H1 (cell line): ENCODE measurements around the gene CYP11A1. TPM values are rescaled to one million over a fixed set of nuclear protein-coding genes. Genes with fewer than 3 reads are reported as not detected.
A peak's percentile ranks its signal among the peaks of the same experiment; 100 is the strongest.

ENCODE experiments used
- CTCF ChIA-PET: fragments of 300-600 bp; sonication (Branson Sonifier 250); formaldehyde crosslinking; loops from one replicate; lab custom pipeline; 2021; ENCODE audit not compliant: partially characterized antibody; lab: Charles Lee
- POLR2A ChIA-PET: fragments of 300-600 bp; sonication (Branson Sonifier 250); formaldehyde crosslinking; loops from one replicate; lab custom pipeline; 2021; ENCODE audit warnings: inconsistent platforms; ENCODE audit not compliant: partially characterized antibody; lab: Charles Lee
- DNase-seq, 2 experiments: peaks; one replicate each; pipeline versions ENCODE4 v3.0.0 to v3.0.0-alpha.2; 2010 to 2022; ENCODE audit warnings: low spot score in 2 of 2, low read depth in 1 of 2, mixed read lengths in 1 of 2
- FAIRE-seq: peaks from 2 replicates; lab custom pipeline; 2011; peaks lifted over from hg19 to GRCh38; lab: Jason Lieb, UNC
- H2AFZ ChIP-seq: 2 replicates; pipeline ENCODE4 v1.8.1; 2012; ENCODE audit warnings: low read length, inconsistent platforms
- H2AK5ac ChIP-seq: 2 replicates; pipeline ENCODE4 v1.6.1; 2013; ENCODE audit warnings: low read depth, low read length
- H2BK120ac ChIP-seq: replicated peaks from 2 replicates; pipeline ENCODE3; 2013; ENCODE audit warnings: low read depth, low read length, inconsistent platforms
- H2BK12ac ChIP-seq: 2 replicates; pipeline ENCODE4 v1.6.1; 2013; ENCODE audit warnings: low read depth, low read length
- H2BK15ac ChIP-seq: 2 replicates; pipeline ENCODE4 v1.6.1; 2013; ENCODE audit warnings: low read length
- H2BK20ac ChIP-seq: 2 replicates; pipeline ENCODE4 v1.6.1; 2013; ENCODE audit warnings: low read length
- H2BK5ac ChIP-seq: 2 replicates; pipeline ENCODE4 v1.6.1; 2013; ENCODE audit warnings: low read depth, low read length
- H3K14ac ChIP-seq: 2 replicates; pipeline ENCODE4 v1.6.1; 2013; ENCODE audit warnings: inconsistent platforms; ENCODE audit not compliant: insufficient read length
- H3K18ac ChIP-seq: 2 replicates; pipeline ENCODE4 v1.6.1; 2013; ENCODE audit warnings: low read length; ENCODE audit errors: extremely low read depth
- H3K23ac ChIP-seq: 2 replicates; pipeline ENCODE4 v1.6.1; 2013; ENCODE audit warnings: inconsistent platforms; ENCODE audit not compliant: insufficient read length
- H3K23me2 ChIP-seq: 2 replicates; pipeline ENCODE4 v1.6.1; 2013; ENCODE audit warnings: low read depth, low read length
- H3K27ac ChIP-seq: 2 replicates; pipeline ENCODE4 v1.6.1; 2011; ENCODE audit warnings: low read depth, low read length, inconsistent platforms
- H3K27me3 ChIP-seq, 4 experiments: replicated peaks in 1 of 4; 1 replicate in 1 of 4; 2 replicates in 3 of 4; pipeline versions ENCODE4 v1.6.1 to v1.8.1; 2011 to 2013; ENCODE audit warnings: low read length in 3 of 4, mild to moderate bottlenecking in 3 of 4, inconsistent platforms in 2 of 4, mixed read lengths in 2 of 4, moderate library complexity in 1 of 4; ENCODE audit not compliant: control insufficient read depth in 3 of 4, insufficient read depth in 3 of 4; ENCODE audit errors: extremely low read depth in 1 of 4
- H3K36me3 ChIP-seq, 4 experiments: 2 replicates each; pipeline versions ENCODE4 v1.6.1 to v1.8.1; 2011 to 2013; ENCODE audit warnings: mild to moderate bottlenecking in 4 of 4, low read length in 3 of 4, moderate library complexity in 2 of 4, control low read depth in 1 of 4, inconsistent platforms in 1 of 4; ENCODE audit not compliant: insufficient read depth in 4 of 4, control insufficient read depth in 2 of 4
- H3K4ac ChIP-seq: replicated peaks from 2 replicates; pipeline ENCODE3; 2013; ENCODE audit warnings: low read length, low read depth, mixed read lengths, inconsistent platforms; ENCODE audit not compliant: insufficient read length
- H3K4me1 ChIP-seq, 4 experiments: replicated peaks in 1 of 4; 1 replicate in 1 of 4; 2 replicates in 3 of 4; pipeline versions ENCODE4 v1.6.1 to v1.8.1; 2011 to 2013; ENCODE audit warnings: low read length in 3 of 4, inconsistent platforms in 2 of 4, mixed read lengths in 1 of 4; ENCODE audit not compliant: insufficient read depth in 4 of 4, control insufficient read depth in 3 of 4
- H3K4me2 ChIP-seq, 2 experiments: 2 replicates each; pipeline versions ENCODE4 v1.6.1 to v1.8.1; 2011 to 2013; ENCODE audit warnings: low read depth in 2 of 2, low read length in 2 of 2, control low read depth in 1 of 2, inconsistent platforms in 1 of 2, mild to moderate bottlenecking in 1 of 2; ENCODE audit not compliant: insufficient read depth in 1 of 2
- H3K4me3 ChIP-seq, 4 experiments: fragments of 200-600, 300-600 bp in 1 of 4; sonication (generic), shearing (Covaris generic), sonication (Bioruptor Twin) in 1 of 4; 2 replicates each; pipeline versions ENCODE4 v1.5.1 to v1.8.1; 2011 to 2016; ENCODE audit warnings: low read length in 4 of 4, low read depth in 3 of 4, control low read depth in 2 of 4, inconsistent platforms in 2 of 4, mild to moderate bottlenecking in 2 of 4, mixed read lengths in 1 of 4, moderate library complexity in 1 of 4; ENCODE audit not compliant: insufficient read depth in 2 of 4; ENCODE audit errors: extremely low read depth in 1 of 4
- H3K56ac ChIP-seq: replicated peaks from 2 replicates; pipeline ENCODE3; 2013; ENCODE audit warnings: low read depth, mild to moderate bottlenecking, mixed read lengths, low read length, inconsistent platforms; ENCODE audit not compliant: insufficient read length
- H3K79me1 ChIP-seq: 2 replicates; pipeline ENCODE4 v1.6.1; 2013; ENCODE audit warnings: low read depth, low read length, control low read depth
- H3K79me2 ChIP-seq, 2 experiments: 2 replicates each; pipeline versions ENCODE4 v1.6.1 to v1.8.1; 2012 to 2013; ENCODE audit warnings: low read length in 2 of 2, mild to moderate bottlenecking in 2 of 2, inconsistent platforms in 1 of 2; ENCODE audit not compliant: insufficient read depth in 2 of 2, control insufficient read depth in 1 of 2
- H3K9ac ChIP-seq, 4 experiments: replicated peaks in 1 of 4; 1 replicate in 1 of 4; 2 replicates in 3 of 4; pipeline versions ENCODE4 v1.6.1 to v1.8.1; 2011 to 2013; ENCODE audit warnings: low read depth in 3 of 4, low read length in 3 of 4, control low read depth in 2 of 4, mild to moderate bottlenecking in 2 of 4, moderate library complexity in 2 of 4, inconsistent platforms in 1 of 4; ENCODE audit errors: extremely low read depth in 1 of 4
- H3K9me3 ChIP-seq, 2 experiments: 2 replicates each; pipeline versions ENCODE4 v1.6.1 to v1.8.1; 2012 to 2013; ENCODE audit warnings: mild to moderate bottlenecking in 2 of 2, moderate library complexity in 2 of 2, control low read depth in 1 of 2, inconsistent platforms in 1 of 2, low read depth in 1 of 2, low read length in 1 of 2, mixed read lengths in 1 of 2; ENCODE audit not compliant: insufficient read depth in 2 of 2
- H4K20me1 ChIP-seq, 2 experiments: replicated peaks in 1 of 2; 2 replicates each; pipeline versions ENCODE3 to v1.8.1; 2011 to 2013; ENCODE audit warnings: inconsistent platforms in 2 of 2, low read length in 2 of 2, mild to moderate bottlenecking in 1 of 2; ENCODE audit not compliant: insufficient read depth in 2 of 2, control insufficient read depth in 1 of 2
- H4K5ac ChIP-seq: 2 replicates; pipeline ENCODE4 v1.6.1; 2013; ENCODE audit warnings: low read length, low read depth, mixed read lengths, inconsistent platforms; ENCODE audit not compliant: insufficient read length
- H4K8ac ChIP-seq: 2 replicates; pipeline ENCODE4 v1.8.0; 2013; ENCODE audit warnings: mild to moderate bottlenecking, moderate library complexity, low read length, inconsistent platforms; ENCODE audit not compliant: insufficient read depth; ENCODE audit errors: extremely low read depth
- H4K91ac ChIP-seq: replicated peaks from 2 replicates; pipeline ENCODE3; 2013; ENCODE audit warnings: low read length, mixed read lengths, inconsistent platforms; ENCODE audit not compliant: insufficient read length
- BRCA1 ChIP-seq: IDR thresholded peaks from 2 replicates; pipeline ENCODE4 v1.6.1; 2012; ENCODE audit warnings: low read depth, low read length, improper control_type of control experiment
- CTCF ChIP-seq, 3 experiments: IDR thresholded peaks; 1 replicate in 2 of 3; 2 replicates in 1 of 3; pipeline versions ENCODE4 v1.5.1 to v1.6.1; 2011; ENCODE audit warnings: low read length in 3 of 3, mild to moderate bottlenecking in 3 of 3, inconsistent platforms in 2 of 3, low read depth in 1 of 3, moderate library complexity in 1 of 3; ENCODE audit not compliant: insufficient read depth in 1 of 3; ENCODE audit errors: control extremely low read depth in 1 of 3
- EZH2 ChIP-seq: fragments of 200-600 bp; sonication (generic); IDR thresholded peaks from 2 replicates; pipeline ENCODE4 v1.7.1; 2012; ENCODE audit warnings: low read depth, mild to moderate bottlenecking, moderate library complexity, low read length, inconsistent platforms; ENCODE audit not compliant: severe bottlenecking
- KDM5A ChIP-seq: fragments of 200-600 bp; IDR thresholded peaks from 2 replicates; pipeline ENCODE4 v1.7.1; 2012; ENCODE audit warnings: mild to moderate bottlenecking, low read length, inconsistent platforms, mixed read lengths
- RBBP5 ChIP-seq: IDR thresholded peaks from 2 replicates; pipeline ENCODE4 v1.7.1; 2012; ENCODE audit warnings: low read depth, mild to moderate bottlenecking, inconsistent platforms, low read length, moderate library complexity, borderline replicate concordance
- RXRA ChIP-seq: IDR thresholded peaks from 2 replicates; pipeline ENCODE4 v1.6.1; 2011; ENCODE audit warnings: low read depth, mild to moderate bottlenecking, low read length, moderate library complexity; ENCODE audit not compliant: insufficient read depth
- SIRT6 ChIP-seq: IDR thresholded peaks from one replicate; pipeline ENCODE4 v1.7.1; 2012; ENCODE audit warnings: low read length, inconsistent platforms
- SIX5 ChIP-seq: IDR thresholded peaks from 2 replicates; pipeline ENCODE4 v1.6.1; 2011; ENCODE audit warnings: mild to moderate bottlenecking, low read depth, low read length
- SUZ12 ChIP-seq: fragments of 200-600 bp; sonication (generic); IDR thresholded peaks from 2 replicates; pipeline ENCODE4 v1.6.1; 2012; ENCODE audit warnings: mild to moderate bottlenecking, inconsistent platforms, low read length, moderate library complexity, mixed read lengths
- TAF7 ChIP-seq: optimal IDR thresholded peaks from 2 replicates; pipeline ENCODE3; 2011; ENCODE audit warnings: low read depth, mild to moderate bottlenecking, inconsistent platforms, low read length, moderate library complexity, borderline replicate concordance
- WGBS, 2 experiments: shearing (Covaris generic) in 1 of 2; methylation state at CpG; one replicate each; pipeline versions ENCODE4 v1.1.6 to v1.1.7; 2013 to 2015; ENCODE audit warnings: low lambda C conversion rate in 2 of 2, mixed read lengths in 2 of 2, inconsistent platforms in 1 of 2, low coverage in 1 of 2, missing lambda C conversion rate in 1 of 2; ENCODE audit not compliant: insufficient replicate concordance in 2 of 2, insufficient coverage in 1 of 2, insufficient read length in 1 of 2; ENCODE audit errors: extremely low coverage in 1 of 2, missing lambda C conversion rate in 1 of 2; 5-methylcytosine and 5-hydroxymethylcytosine counted together
- polyA plus RNA-seq, 7 experiments: library from polyadenylated mRNA; depleted of rRNA in 3 of 7; stranded (reverse) in 5 of 7; unstranded in 2 of 7; fragments of >200 nt in 5 of 7; fragments of 200-250 nt in 2 of 7; gene quantifications; 1 replicate in 5 of 7; 2 replicates in 1 of 7; 4 replicates in 1 of 7; pipeline versions ENCODE4 v1.2.1 to v1.2.3, GENCODE V29; 2011 to 2013; ENCODE audit warnings: missing spikeins in 2 of 7, mixed read lengths in 2 of 7
- total RNA-seq: library from RNA; stranded (reverse); fragmentation: NEBNext Ultra II Directional; extraction: Animal tissue kit (Norgen Biotek cat#: 25700); gene quantifications from 2 replicates; pipeline ENCODE4 v1.2.1, GENCODE V29; 2021

The CYP11A1 gene
- total and polyA plus RNA-seq, 2 of the 8 experiments (the other 6 are each of a cell fraction or from before 2014, with no cell fraction given) = 1.9 to 7.2 TPM

- no peak for DNase-seq
- Histone ChIP-seq H2AK5ac (no peak overlapping the region), H3K14ac (no peak overlapping the region), H3K4me1 (peaks cover 0 to 13% (median 5%) of the 10 kb centered on the region in 4 experiments; a peak in 5 of 7 replicates), H2AFZ (no peak overlapping the region), H3K18ac (no peak overlapping the region), H3K9me3 (no peaks in the 10 kb centered on the region), H2BK120ac (no peak overlapping the region), H3K36me3 (peaks cover 0 to 6% (median 1%) of the 10 kb centered on the region in 4 experiments; a peak in 4 of 8 replicates), H3K4ac (no peak overlapping the region), H3K23ac (no peak overlapping the region), H4K8ac (no peak overlapping the region), H4K20me1 (peaks cover 0 to 3% of the 10 kb centered on the region in 2 experiments), H3K27me3 (no peaks in the 10 kb centered on the region; a peak in 2 of 7 replicates), H3K23me2 (no peaks in the 10 kb centered on the region), H2BK5ac (no peak overlapping the region), H4K5ac (no peak overlapping the region), H3K27ac (no peak overlapping the region), H3K79me2 (no peaks in the 10 kb centered on the region), H3K4me3 (no peak overlapping the region), H2BK15ac (peak overlapping the region; percentile 93; the same call in 1 of the 2 replicates), H3K4me2 (no peak overlapping the region), H2BK12ac (no peak overlapping the region), H3K79me1 (no peaks in the 10 kb centered on the region), H3K56ac (no peak overlapping the region), H2BK20ac (no peak overlapping the region), H4K91ac (no peak overlapping the region), H3K9ac (no peak overlapping the region)
- FAIRE-seq = no peak
- ChIA-PET CTCF (interaction anchor here (1.2 to 5.5 kb wide), 7 partner anchors 11 to 85 kb away, joined by 3 to 48 read pairs (median 11); no protein-coding TSS in a partner anchor), POLR2A (no interaction called here)
- 90% methylated on average over 6 of the region's 7 CpGs; no CpG with 5 or more reads in 1 of the 2 experiments for WGBS, 2 experiments
- no peak for TF ChIP-seq BRCA1
- TF ChIP-seq SUZ12 = no peak
- TF ChIP-seq EZH2 = no peak
- no peak for TF ChIP-seq SIRT6
- no peak for TF ChIP-seq RBBP5
- TF ChIP-seq SIX5 = no peak
- TF ChIP-seq KDM5A = no peak
- TF ChIP-seq TAF7 = no peak
- no peak for TF ChIP-seq CTCF (IDR thresholded peaks at IDR 0.05; ENCODE audit: control extremely low read depth in 1 of 3, insufficient read depth in 1 of 3, low read depth in 1 of 3, low read length in 3 of 3)
- no peak for TF ChIP-seq RXRA
These were observed 38.4 kb upstream of the CYP11A1 start for GRCh38 chr15:74405823-74406222.
